Testis (tissue), 2 donors: ENCODE measurements around the gene BTG2.

Experiments
- POLR2A ChIP-seq: fragments of 450-650 bp; IDR thresholded peaks from one replicate; pipeline ENCODE4 v1.6.1; 2017; ENCODE audit warnings: antibody characterized with exemption, mild to moderate bottlenecking, moderate library complexity
- TF ChIP-seq, protein P1 (sequence below), 3 experiments: fragments of 450-650 bp in 2 of 3; fragments of 200-600 bp in 1 of 3; sonication (generic) in 1 of 3; IDR thresholded peaks; one replicate each; pipeline ENCODE4 v1.5.1; 2016 to 2019; ENCODE audit warnings: antibody characterized with exemption in 3 of 3, mild to moderate bottlenecking in 2 of 3, moderate library complexity in 1 of 3

DNA sequence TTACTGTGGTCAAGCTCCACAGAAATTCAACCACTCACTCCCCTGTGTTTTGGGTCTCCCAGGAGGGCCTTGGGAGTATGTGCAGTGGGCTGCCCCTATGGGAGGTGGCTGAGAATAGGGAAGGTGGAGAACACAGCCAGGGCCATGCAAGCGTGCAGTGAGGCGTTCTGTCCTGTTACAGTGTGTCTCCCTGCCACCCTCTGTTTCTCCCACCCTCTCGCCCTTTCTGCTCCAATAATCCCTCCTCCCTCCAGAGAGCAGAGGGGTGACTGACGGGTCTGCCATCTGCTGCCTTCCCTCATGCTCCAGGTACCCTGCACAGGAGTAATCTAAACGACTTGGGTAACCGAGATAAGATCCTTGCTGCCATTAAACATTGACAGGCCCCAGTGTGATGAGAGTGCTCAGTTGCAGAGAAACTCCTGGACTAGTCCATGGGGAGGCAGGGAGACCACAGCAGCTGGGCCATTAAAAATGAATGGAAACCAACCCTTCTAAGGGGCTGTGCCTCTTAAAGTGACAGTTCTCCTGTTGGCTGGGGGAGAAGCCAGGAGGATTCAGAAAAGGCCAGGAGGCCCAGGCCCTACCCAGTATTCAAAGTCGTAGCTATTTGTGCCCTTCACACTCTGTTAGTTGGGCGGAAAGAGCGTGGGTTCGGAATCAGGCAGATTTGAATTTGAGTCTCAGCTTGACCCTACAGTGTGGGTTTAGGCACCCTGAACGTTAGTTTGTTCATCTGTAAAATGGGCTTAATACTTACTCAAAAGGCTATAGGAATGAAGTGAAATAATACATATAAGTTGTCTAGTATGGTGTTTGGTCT, 22.4 kb upstream of the BTG2 start:
- TF ChIP-seq, protein P1, sequence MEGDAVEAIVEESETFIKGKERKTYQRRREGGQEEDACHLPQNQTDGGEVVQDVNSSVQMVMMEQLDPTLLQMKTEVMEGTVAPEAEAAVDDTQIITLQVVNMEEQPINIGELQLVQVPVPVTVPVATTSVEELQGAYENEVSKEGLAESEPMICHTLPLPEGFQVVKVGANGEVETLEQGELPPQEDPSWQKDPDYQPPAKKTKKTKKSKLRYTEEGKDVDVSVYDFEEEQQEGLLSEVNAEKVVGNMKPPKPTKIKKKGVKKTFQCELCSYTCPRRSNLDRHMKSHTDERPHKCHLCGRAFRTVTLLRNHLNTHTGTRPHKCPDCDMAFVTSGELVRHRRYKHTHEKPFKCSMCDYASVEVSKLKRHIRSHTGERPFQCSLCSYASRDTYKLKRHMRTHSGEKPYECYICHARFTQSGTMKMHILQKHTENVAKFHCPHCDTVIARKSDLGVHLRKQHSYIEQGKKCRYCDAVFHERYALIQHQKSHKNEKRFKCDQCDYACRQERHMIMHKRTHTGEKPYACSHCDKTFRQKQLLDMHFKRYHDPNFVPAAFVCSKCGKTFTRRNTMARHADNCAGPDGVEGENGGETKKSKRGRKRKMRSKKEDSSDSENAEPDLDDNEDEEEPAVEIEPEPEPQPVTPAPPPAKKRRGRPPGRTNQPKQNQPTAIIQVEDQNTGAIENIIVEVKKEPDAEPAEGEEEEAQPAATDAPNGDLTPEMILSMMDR (IDR thresholded peaks at IDR 0.05): no peak
- no peak for TF ChIP-seq POLR2A
